Activated B cell treated with CpG ODN at 0.5 μM for 24 hours (primary cell): ENCODE data around the gene PRKCQ. TPM values are rescaled to one million over a fixed set of nuclear protein-coding genes. Genes with fewer than 3 reads are reported as not detected.

Experiments used
- ATAC-seq: fragments of 200-7000 bp; cut with Tn5 transposase; one replicate; pipeline ENCODE4 v1.10.0; 2021; ENCODE audit warnings: low read depth, mild to moderate bottlenecking, moderate library complexity
- CTCF ChIA-PET: fragments of 350-600 bp; sonication (Branson Sonifier 250); formaldehyde crosslinking; loops from one replicate; lab custom pipeline; 2021; ENCODE audit warnings: antibody characterized with exemption; lab: Charles Lee
- POLR2A ChIA-PET: fragments of 350-600 bp; sonication (Branson Sonifier 250); formaldehyde crosslinking; loops from one replicate; lab custom pipeline; 2021; ENCODE audit warnings: antibody characterized with exemption; lab: Charles Lee
- DNase-seq: peaks from one replicate; pipeline ENCODE4 v3.0.0; 2022
- H3K27ac Mint-ChIP-seq: one replicate; pipeline ENCODE4 v1.8.0; 2020; ENCODE audit warnings: mixed read lengths
- H3K27me3 Mint-ChIP-seq: one replicate; pipeline ENCODE4 v1.8.0; 2021; ENCODE audit warnings: mixed read lengths
- H3K36me3 Mint-ChIP-seq: one replicate; pipeline ENCODE4 v1.8.0; 2021; ENCODE audit warnings: low read depth, mixed read lengths
- H3K4me1 Mint-ChIP-seq: one replicate; pipeline ENCODE4 v1.8.0; 2021; ENCODE audit warnings: mixed read lengths
- H3K4me3 Mint-ChIP-seq: one replicate; pipeline ENCODE4 v1.8.0; 2020; ENCODE audit warnings: mild to moderate bottlenecking, mixed read lengths
- H3K9me3 Mint-ChIP-seq: one replicate; pipeline ENCODE4 v1.8.0; 2020; ENCODE audit warnings: mixed read lengths
- CTCF ChIP-seq: fragments of 200-600 bp; IDR thresholded peaks from one replicate; pipeline ENCODE4 v1.8.0; 2022; ENCODE audit warnings: antibody characterized with exemption, mild to moderate bottlenecking
- intact Hi-C: fragments of 100-400 bp; cut with micrococcal nuclease; formaldehyde crosslinking; loops from one replicate; pipeline ENCODE4 v1.15.1; 2024
- total RNA-seq: library from RNA; stranded (reverse); gene quantifications from 2 replicates; pipeline ENCODE4 v1.2.3, GENCODE V29; 2022

The PRKCQ gene
- total RNA-seq, 1 donor from 2014 or later, result 0.11 TPM

- no peak for TF ChIP-seq CTCF
These were observed 74.8 kb downstream of the PRKCQ start for GRCh38 chr10:6505300-6505699.

GRCh38 chr10:6504296-6504695 lies 75.8 kb downstream of the PRKCQ start:
- H3K4me3 Mint-ChIP-seq, result no peak overlapping the region
- no peak for TF ChIP-seq CTCF
- no peaks in the 10 kb centered on the region for H3K36me3 Mint-ChIP-seq
- intact Hi-C loops, result no loop called here
- POLR2A ChIA-PET, result no interaction called here
- ATAC-seq (no peak), DNase-seq (no peak)
- CTCF ChIA-PET, result no interaction called here
- H3K9me3 Mint-ChIP-seq, result no peaks in the 10 kb centered on the region
- no peaks in the 10 kb centered on the region for H3K4me1 Mint-ChIP-seq
- no peak overlapping the region for H3K27ac Mint-ChIP-seq
- H3K27me3 Mint-ChIP-seq, result peaks cover 11% of the 10 kb centered on the region

More at GRCh38 chr10:6505300-6505699, 74.8 kb downstream of the PRKCQ start:
- no peaks in the 10 kb centered on the region for H3K9me3 Mint-ChIP-seq
- peaks cover 12% of the 10 kb centered on the region for H3K27me3 Mint-ChIP-seq
- no peaks in the 10 kb centered on the region for H3K36me3 Mint-ChIP-seq
- DNase-seq (no peak), ATAC-seq (no peak)
- intact Hi-C loops, result no loop called here
- CTCF ChIA-PET, result no interaction called here
- POLR2A ChIA-PET, result no interaction called here
- H3K4me3 Mint-ChIP-seq, result no peak overlapping the region
- no peak overlapping the region for H3K27ac Mint-ChIP-seq
- no peaks in the 10 kb centered on the region for H3K4me1 Mint-ChIP-seq

GRCh38 chr10:6503171-6503570 lies 76.9 kb downstream of the PRKCQ start:
- Mint-ChIP-seq H3K27ac (no peak overlapping the region), H3K27me3 (peaks cover 14% of the 10 kb centered on the region), H3K4me1 (peaks cover 4% of the 10 kb centered on the region), H3K4me3 (no peak overlapping the region), H3K9me3 (no peaks in the 10 kb centered on the region), H3K36me3 (no peaks in the 10 kb centered on the region)
- TF ChIP-seq CTCF, result no peak
- POLR2A ChIA-PET, result no interaction called here
- intact Hi-C loops, result no loop called here
- ATAC-seq (no peak), DNase-seq (no peak)
- CTCF ChIA-PET, result no interaction called here

GRCh38 chr10:6501931-6502330 lies 78.1 kb downstream of the PRKCQ start:
- ChIA-PET POLR2A (no interaction called here), CTCF (interaction anchor here (1.0 kb wide), 1 partner anchor 18 kb away, joined by 3 read pairs; no protein-coding TSS in a partner anchor)
- Mint-ChIP-seq H3K27ac (no peak overlapping the region), H3K9me3 (no peaks in the 10 kb centered on the region), H3K4me3 (no peak overlapping the region), H3K36me3 (no peaks in the 10 kb centered on the region), H3K27me3 (peaks cover 16% of the 10 kb centered on the region), H3K4me1 (peaks cover 4% of the 10 kb centered on the region)
- intact Hi-C loops, result no loop called here
- DNase-seq (no peak), ATAC-seq (no peak)
- TF ChIP-seq CTCF, result no peak

- H3K4me3 Mint-ChIP-seq, result no peak overlapping the region
- intact Hi-C loops, result no loop called here
- no peaks in the 10 kb centered on the region for H3K9me3 Mint-ChIP-seq
- no peak for TF ChIP-seq CTCF
- CTCF ChIA-PET, result no interaction called here
- H3K36me3 Mint-ChIP-seq, result no peaks in the 10 kb centered on the region
- H3K27ac Mint-ChIP-seq, result no peak overlapping the region
- DNase-seq (no peak), ATAC-seq (no peak)
- POLR2A ChIA-PET, result no interaction called here
- peaks cover 4% of the 10 kb centered on the region for H3K4me1 Mint-ChIP-seq
- peaks cover 16% of the 10 kb centered on the region for H3K27me3 Mint-ChIP-seq
These were observed 80.1 kb downstream of the PRKCQ start for GRCh38 chr10:6499974-6500373.
